Duodenal mucosa (tissue), 2 donors: ENCODE data around the gene CATSPER4.

Source experiments
- H3K27ac ChIP-seq: one replicate; pipeline ENCODE4 v1.7.0; 2013; ENCODE audit warnings: low read depth, low read length
- H3K27me3 ChIP-seq, 2 donors: one replicate each; pipeline ENCODE4 v1.7.0; 2013; ENCODE audit warnings: low read length in 2 of 2, control low read depth in 1 of 2; ENCODE audit not compliant: insufficient read depth in 2 of 2, control insufficient read depth in 1 of 2
- H3K36me3 ChIP-seq, 2 donors: one replicate each; pipeline ENCODE4 v1.7.0; 2013; ENCODE audit warnings: low read length in 2 of 2, control low read depth in 1 of 2; ENCODE audit not compliant: insufficient read depth in 2 of 2, control insufficient read depth in 1 of 2
- H3K4me1 ChIP-seq, 2 donors: one replicate each; pipeline ENCODE4 v1.7.0; 2013; ENCODE audit warnings: low read length in 2 of 2, control low read depth in 1 of 2; ENCODE audit not compliant: insufficient read depth in 2 of 2, control insufficient read depth in 1 of 2
- H3K4me3 ChIP-seq, 2 donors: one replicate each; pipeline ENCODE4 v1.7.0; 2013; ENCODE audit warnings: low read length in 2 of 2, low read depth in 1 of 2
- H3K9ac ChIP-seq, 2 donors: one replicate each; pipeline ENCODE4 v1.7.0; 2013; ENCODE audit warnings: low read length in 2 of 2, low read depth in 1 of 2
- H3K9me3 ChIP-seq, 2 donors: one replicate each; pipeline ENCODE4 v1.7.0; 2013; ENCODE audit warnings: low read length in 2 of 2, control low read depth in 1 of 2; ENCODE audit not compliant: control insufficient read depth in 1 of 2

Gene CATSPER4

DNA sequence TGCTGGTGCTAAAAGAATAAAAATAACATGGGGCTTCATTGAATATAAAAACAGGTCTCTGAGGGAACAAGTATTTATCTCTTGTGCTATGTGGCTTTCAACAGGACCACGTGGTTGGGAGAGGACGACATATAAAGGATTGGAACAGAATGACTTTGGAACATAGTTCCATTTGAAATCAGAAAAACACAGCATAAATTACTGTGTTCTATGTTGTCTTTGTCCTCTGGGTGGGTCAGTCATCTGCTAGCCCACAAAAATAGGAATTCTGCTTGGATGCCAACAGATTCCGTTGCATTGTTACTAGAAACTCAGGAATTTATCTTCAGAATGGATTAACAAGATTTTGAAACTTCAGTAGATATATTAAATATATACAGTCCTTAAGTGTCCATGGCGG lies 49.5 kb downstream of the CATSPER4 start:
- Histone ChIP-seq H3K27ac (no peak overlapping the region), H3K9ac (no peak overlapping the region), H3K4me3 (no peak overlapping the region)

More for the DNA sequence above, 49.5 kb downstream of the CATSPER4 start:
- Histone ChIP-seq H3K27me3 (no peaks in the 10 kb centered on the region), H3K4me1 (peaks cover 9 to 12% of the 10 kb centered on the region in 2 donors), H3K36me3 (peaks cover 0 to 14% of the 10 kb centered on the region in 2 donors), H3K9me3 (no peaks in the 10 kb centered on the region)
